Adrenal gland (tissue), 12 donors: ENCODE measurements around the gene GGN. TPM values are rescaled to one million over a fixed set of nuclear protein-coding genes. Genes with fewer than 3 reads are reported as not detected.

ENCODE experiments used
- DNase-seq, 7 donors: peaks; one replicate each; pipeline ENCODE4 v3.0.0-alpha.2; 2019 to 2020
- H3K27ac ChIP-seq, 5 donors: fragments of 200-600 bp; sonication (generic) in 4 of 5; 1 replicate in 3 of 5; 2 replicates in 2 of 5; pipeline versions ENCODE4 v1.5.1 to v1.8.0; 2016 to 2020; ENCODE audit warnings: mild to moderate bottlenecking in 1 of 5
- H3K27me3 ChIP-seq: fragments of 200-600 bp; 2 replicates; pipeline ENCODE4 v1.8.0; 2021
- H3K36me3 ChIP-seq, 2 donors: fragments of 200-600 bp; replicated peaks in 1 of 2; 1 replicate in 1 of 2; 2 replicates in 1 of 2; pipeline versions ENCODE4 v1.5.1 to v1.8.0; 2018 to 2022
- H3K4me1 ChIP-seq, 2 donors: fragments of 200-600 bp; replicated peaks in 1 of 2; 1 replicate in 1 of 2; 2 replicates in 1 of 2; pipeline versions ENCODE4 v1.5.1 to v1.8.0; 2018 to 2021
- H3K4me3 ChIP-seq, 4 donors: fragments of 200-600 bp; sonication (generic) in 3 of 4; one replicate each; pipeline ENCODE4 v1.5.1; 2016 to 2018
- H3K9me3 ChIP-seq, 3 donors: fragments of 200-600 bp; sonication (generic) in 1 of 3; replicated peaks in 1 of 3; 1 replicate in 2 of 3; 2 replicates in 1 of 3; pipeline versions ENCODE4 v1.5.1 to v1.8.0; 2016 to 2021
- CTCF ChIP-seq, 6 experiments: fragments of 450-650 bp in 4 of 6; fragments of 200-600 bp in 2 of 6; sonication (generic) in 1 of 6; IDR thresholded peaks; 1 replicate in 5 of 6; 2 replicates in 1 of 6; pipeline versions ENCODE4 v1.5.1 to v1.8.0; 2016 to 2021; ENCODE audit warnings: antibody characterized with exemption in 6 of 6, mild to moderate bottlenecking in 2 of 6, moderate library complexity in 1 of 6
- POLR2A ChIP-seq, 2 donors: fragments of 450-650 bp; IDR thresholded peaks; one replicate each; pipeline ENCODE4 v1.6.1; 2017; ENCODE audit warnings: antibody characterized with exemption in 2 of 2, mild to moderate bottlenecking in 2 of 2, moderate library complexity in 1 of 2
- WGBS, 4 donors: extraction: QIAGEN DNeasy Blood & Tissue Kit in 2 of 4; methylation state at CpG; one replicate each; pipeline versions ENCODE4 v1.1.5 to v1.1.7; 2013 to 2017; 5-methylcytosine and 5-hydroxymethylcytosine counted together
- intact Hi-C, 2 donors: fragments of 100-400 bp; cut with DNase I; formaldehyde crosslinking; loops; one replicate each; pipeline versions ENCODE4 v1.14.1 to v1.15.0; 2022 to 2023
- polyA plus RNA-seq, 3 donors: library from polyadenylated mRNA; stranded (reverse); fragments of 200-250 nt in 2 of 3; fragments of 350-450 nt in 1 of 3; fragmentation: Illumina TruSeq in 1 of 3; extraction: RNeasy Lipid Tissue Mini Kit (QIAGEN cat#74804) in 1 of 3; gene quantifications; one replicate each; pipeline ENCODE4 v1.2.3, GENCODE V29; 2013 to 2014
- total RNA-seq, 9 donors: library from RNA; depleted of rRNA in 4 of 9; stranded (reverse); fragments of >200 nt in 4 of 9; fragments of 120-200 nt in 1 of 9; fragmentation: NEBNext Ultra II Directional in 1 of 9; extraction: Animal tissue kit (Norgen Biotek cat#: 25700) in 1 of 9; gene quantifications; one replicate each; pipeline versions ENCODE4 v1.1.0 to v1.2.4, GENCODE V29; 2013 to 2023
- donor health status: healthy with polysubstance abuse.
- donor health status: Bipolar disorder and iron deficiency.
- donor health status: DM: yes; HTN: yes; CAD: no.
- donor health status: DM: no; HTN: no; CAD: no.
- donor health status: DM: no; HTN: no; CAD: no.
- donor health status: DM: yes; HTN: yes; CAD: no.

GGN gene
- total and polyA plus RNA-seq, 12 donors: 0.57 to 1.6 (median 0.85) TPM; not detected in 4

- Histone ChIP-seq H3K4me1 (peaks cover 10 to 21% of the 10 kb centered on the region in 2 donors), H3K27me3 (peaks cover 25% of the 10 kb centered on the region), H3K4me3 (no peak overlapping the region), H3K9me3 (no peaks in the 10 kb centered on the region), H3K36me3 (no peaks in the 10 kb centered on the region), H3K27ac (no peak overlapping the region)
- DNase-seq: no peak
- WGBS, 4 donors: 55 to 70% (median 63%) methylated on average over 5 to 8 of the region's 8 CpGs
- intact Hi-C loops: no loop called here
- TF ChIP-seq POLR2A (IDR thresholded peaks at IDR 0.05): no peak
- no peak for TF ChIP-seq CTCF (IDR thresholded peaks at IDR 0.05)
Observed at GRCh38 chr19:38391911-38392464, 4.2 kb upstream of the GGN start.

- no peaks in the 10 kb centered on the region for H3K36me3 ChIP-seq
- H3K4me3 ChIP-seq: no peak overlapping the region
- peaks cover 14 to 29% of the 10 kb centered on the region in 2 donors for H3K4me1 ChIP-seq
- H3K27ac ChIP-seq: peak overlapping the region in 1 of 5 donors; percentile 68
- intact Hi-C loops: no loop called here
- no peak for TF ChIP-seq CTCF (IDR thresholded peaks at IDR 0.05)
- TF ChIP-seq POLR2A (IDR thresholded peaks at IDR 0.05): no peak
- peaks cover 8% of the 10 kb centered on the region for H3K27me3 ChIP-seq
- WGBS, 4 donors: 41 to 57% (median 49%) methylated on average over 10 to 22 of the region's 22 CpGs
- H3K9me3 ChIP-seq: no peaks in the 10 kb centered on the region
- DNase-seq: no peak
Observed at GRCh38 chr19:38389957-38390924, 2.4 kb upstream of the GGN start.

- TF ChIP-seq POLR2A (IDR thresholded peaks at IDR 0.05): no peak
- no peak for TF ChIP-seq CTCF (IDR thresholded peaks at IDR 0.05)
- DNase-seq: peak in 1 of 7 donors; percentile 48
- Histone ChIP-seq H3K27me3 (peaks cover under 1% of the 10 kb centered on the region), H3K36me3 (no peaks in the 10 kb centered on the region), H3K27ac (peak overlapping the region in 2 of 5 donors; percentile 52 to 68), H3K9me3 (no peaks in the 10 kb centered on the region), H3K4me1 (peaks cover 14 to 29% of the 10 kb centered on the region in 2 donors), H3K4me3 (peak overlapping the region in 1 of 4 donors; percentile 58)
- WGBS, 4 donors: 8 to 10% (median 8%) methylated on average over 12 to 28 of the region's 28 CpGs
- intact Hi-C loops: no loop called here
Observed at GRCh38 chr19:38389101-38389925, 1.5 kb upstream of the GGN start.
